ENCODE data around the gene SYP.
"Not testable (repeated sequence)": the region's sequence is repeated elsewhere in the genome, so short reads cannot be mapped to it uniquely, and the experiment has no call there.

Gene SYP

DNA sequence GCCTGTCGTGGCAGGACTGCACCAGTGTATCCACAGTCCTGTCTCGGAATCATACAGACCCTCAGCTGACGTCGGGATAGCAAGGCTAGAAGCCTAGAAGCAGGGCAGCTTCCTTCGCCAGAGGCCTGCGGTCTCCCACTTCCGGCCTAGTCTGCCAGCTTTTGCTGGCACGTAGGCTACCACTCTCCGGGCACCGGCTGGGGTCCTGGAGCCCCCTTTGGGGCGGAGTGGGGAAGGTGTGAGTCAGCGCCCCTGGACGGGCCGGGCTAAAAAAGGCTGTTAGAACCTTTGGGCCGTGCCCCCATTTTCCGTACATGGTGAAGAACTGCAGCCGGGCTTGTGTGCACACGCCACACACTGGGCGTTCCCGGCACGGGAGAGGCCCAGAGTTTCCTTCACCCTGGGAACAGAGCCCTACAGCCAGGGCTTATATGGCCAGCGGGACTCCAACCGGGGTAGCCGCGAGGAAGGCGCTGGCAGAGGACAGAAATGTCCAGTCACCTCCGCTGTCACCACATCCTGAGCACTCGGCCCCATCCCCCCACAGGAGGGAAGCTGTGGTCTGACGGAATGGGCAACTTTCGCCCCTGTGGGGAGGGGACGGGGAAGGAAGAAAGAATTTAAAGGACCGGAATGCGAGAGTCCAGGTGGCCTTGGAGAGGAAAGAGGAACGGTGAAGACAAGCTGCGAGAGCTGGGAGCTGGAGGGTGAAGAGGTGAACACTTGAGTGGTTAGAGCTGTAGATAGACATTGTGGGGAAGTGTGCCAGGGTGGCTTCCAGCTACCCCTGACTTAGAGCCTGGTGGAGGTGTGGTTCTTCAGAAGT is 32.9 kb downstream of the SYP start:
- peak; percentile 70 for DNase-seq (ENCODE audit: low read depth, low spot score)

DNA sequence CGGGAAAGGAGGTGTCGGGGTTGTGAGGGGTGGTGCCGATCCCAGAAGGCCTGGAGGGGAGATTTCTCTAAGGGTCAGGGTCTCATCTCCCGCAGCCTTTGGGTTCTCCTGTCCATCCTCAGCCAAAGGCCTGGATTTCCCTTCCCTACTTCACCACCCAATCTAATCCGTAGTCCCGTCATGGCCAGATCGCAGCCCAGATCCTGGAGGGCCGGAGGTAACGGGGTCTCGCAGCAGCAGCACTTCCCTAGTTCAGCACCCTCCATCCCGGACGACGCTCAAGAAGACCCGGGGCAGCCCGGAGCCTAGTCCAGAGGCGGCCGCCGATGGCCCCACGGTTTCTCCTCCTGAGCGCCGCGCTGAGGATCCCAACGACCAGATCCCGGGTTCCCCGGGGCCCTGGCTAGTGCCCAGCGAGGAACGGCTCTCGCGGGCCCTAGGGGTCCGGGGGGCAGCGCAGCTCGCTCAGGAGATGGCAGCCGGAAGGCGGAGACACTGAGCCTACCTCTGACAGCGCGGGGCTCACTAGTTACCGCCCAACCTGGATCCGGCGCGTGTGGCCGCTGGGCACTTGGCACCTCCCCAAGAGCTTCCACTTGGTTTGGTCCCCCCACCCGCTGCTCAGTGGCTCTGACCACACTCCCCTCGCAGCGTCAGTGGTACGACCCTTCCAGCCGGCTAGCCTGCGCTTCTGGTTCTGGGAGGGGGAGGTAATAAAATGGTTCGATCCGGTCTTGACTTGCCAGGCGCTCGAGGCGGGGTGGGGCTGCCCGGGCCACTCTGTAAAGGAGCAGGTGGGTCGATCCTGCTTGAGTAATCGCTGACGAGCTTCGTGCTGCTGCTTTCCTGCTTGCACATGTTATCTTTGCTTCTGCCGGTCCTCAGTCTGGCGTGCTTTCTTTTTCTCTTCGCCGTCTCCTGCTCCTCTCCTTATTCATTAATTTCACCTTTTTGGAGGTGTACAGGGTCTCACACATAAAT is 33.8 kb downstream of the SYP start:
- DNase-seq (ENCODE audit: low read depth, low spot score), result peak; percentile 98

DNA sequence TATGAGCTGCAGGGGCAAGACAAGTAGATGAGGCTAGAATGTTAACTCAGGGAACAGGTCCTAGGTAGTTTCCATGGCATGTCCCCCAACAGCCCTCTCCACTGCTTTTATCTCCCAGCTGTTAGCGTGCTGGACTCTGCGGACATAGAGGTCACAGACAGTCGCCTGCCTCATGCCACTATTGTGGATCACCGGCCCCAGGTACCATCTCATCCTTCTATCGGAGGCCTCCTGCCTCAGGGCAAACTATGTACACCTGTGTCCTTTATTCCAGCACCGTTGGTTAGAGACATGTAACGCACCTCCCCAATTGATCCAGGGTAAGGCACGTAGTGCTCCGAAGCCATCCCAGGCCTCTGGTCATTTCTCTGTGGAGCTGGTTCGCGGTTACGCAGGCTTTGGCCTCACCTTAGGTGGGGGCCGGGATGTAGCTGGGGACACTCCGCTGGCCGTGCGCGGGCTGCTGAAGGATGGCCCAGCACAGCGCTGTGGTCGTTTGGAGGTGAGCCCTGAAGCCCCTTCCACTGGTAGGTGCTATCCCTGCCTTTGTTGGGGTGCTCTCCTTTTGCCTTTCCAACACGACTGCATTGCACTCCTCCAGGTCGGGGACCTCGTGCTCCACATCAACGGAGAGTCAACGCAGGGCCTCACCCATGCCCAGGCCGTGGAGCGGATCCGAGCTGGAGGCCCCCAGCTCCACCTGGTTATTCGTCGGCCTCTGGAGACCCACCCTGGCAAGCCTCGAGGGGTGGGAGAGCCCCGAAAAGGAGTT is 35.2 kb downstream of the SYP start:
- no peak for DNase-seq (ENCODE audit: low read depth, low spot score)

DNA sequence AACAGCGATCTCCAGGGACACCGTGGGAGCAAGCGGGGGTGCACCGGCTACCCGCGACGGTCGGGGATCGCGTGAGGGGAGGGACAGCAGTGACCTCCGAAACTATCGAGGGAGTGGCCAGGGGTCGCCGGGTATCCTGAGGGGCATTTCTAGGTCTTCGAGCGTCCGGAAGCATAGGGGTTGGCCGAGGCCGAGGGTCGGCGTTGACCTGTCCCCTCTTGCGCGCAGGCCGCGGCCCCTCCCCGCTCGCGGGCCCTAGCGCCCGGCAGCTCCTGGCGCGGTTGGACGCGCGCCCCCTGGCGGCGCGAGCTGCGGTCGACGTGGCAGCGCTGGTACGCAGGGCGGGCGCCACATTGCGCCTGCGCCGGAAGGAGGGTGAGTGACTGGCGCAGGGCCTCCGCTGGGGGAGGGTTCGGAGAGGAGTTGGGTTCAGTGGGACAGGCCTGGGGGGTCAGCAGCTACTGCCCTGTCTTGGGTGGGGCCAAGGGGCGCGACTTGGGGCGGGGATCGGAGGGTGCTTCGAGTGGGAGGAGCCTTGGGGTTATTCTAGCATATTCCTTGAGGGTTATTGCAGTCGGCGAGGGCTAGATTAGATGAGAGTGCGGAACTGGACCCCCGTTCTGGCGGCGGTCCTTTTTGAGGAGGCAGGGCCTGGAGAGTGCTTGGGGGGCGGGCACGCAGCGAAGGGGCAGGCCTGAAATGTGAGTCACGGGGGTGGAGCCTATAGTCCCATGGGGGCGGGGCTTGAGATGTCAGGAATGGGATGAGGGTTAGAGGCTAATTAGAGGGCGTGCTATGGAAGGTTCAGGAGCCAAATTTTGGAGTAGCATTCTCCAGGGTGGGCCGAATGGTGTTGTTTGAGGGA is 36.2 kb downstream of the SYP start:
- peak; percentile 97 for DNase-seq (ENCODE audit: low read depth, low spot score)

DNA sequence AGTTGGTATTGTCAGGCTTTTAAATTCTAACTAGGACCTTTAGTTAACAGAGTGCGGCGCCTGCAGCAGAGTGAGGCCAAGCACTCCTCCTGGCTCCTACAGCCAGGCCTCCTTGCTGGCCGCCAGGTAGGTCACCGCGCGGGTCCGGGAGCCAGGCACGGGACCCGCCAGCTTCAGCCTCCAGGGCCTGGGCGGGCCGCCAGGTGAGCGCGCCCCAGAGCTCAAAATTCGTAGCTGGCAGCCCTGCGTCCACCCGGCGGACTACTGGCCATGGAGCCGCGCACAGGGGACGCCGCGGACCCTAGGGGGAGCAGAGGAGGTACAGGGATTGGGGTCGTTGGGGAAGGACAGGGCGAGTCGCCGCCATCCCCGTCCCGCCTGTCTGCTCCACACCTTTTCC is 37.4 kb downstream of the SYP start, which contains the start of gene MAGIX:
Gene MAGIX, plus strand, starts transcription at position 139 of the 400 bp plus-strand sequence. Its CDS starts 132 bp downstream, at position 271.
- peak; percentile 53 for DNase-seq (ENCODE audit: low read depth, low spot score)

DNA sequence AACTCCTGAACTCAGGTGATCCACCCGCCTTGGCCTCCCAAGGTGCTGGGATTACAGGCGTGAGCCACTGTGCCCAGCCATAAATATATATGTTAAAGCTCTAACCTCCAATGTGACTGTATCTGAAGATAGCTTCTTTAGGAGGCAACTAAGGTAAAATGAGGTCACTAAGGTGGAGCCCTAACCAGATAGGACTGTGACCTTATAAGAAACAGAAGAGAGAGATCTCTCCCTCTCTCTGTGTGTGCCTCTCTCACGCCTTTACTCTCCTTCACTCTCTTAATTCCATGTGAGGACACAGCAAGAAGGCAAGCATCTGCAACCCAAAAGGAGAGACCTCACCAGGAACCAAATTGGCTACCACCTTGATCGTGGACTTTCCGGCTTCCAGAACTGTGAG is 38.4 kb downstream of the SYP start:
- DNase-seq (ENCODE audit: low read depth, low spot score), result no peak

DNA sequence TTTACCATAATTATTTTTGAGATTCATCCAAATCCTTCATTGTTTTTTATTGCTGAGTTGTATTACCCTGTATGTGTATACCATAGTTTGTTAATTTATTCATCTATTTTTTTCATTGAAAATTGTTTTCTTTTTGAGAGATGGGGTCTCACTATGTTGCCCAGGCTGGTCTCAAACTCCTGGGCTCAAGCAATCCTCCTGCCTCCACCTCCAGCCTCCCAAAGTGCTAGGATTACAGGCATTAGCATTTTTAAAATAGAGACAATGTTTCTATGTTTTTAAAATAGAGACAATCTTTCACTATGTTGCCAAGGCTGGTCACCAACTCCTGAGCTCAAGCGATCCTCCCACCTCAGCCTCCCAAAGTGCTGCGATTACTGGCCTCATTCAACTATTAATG is 39.1 kb downstream of the SYP start:
- no peak for DNase-seq (ENCODE audit: low read depth, low spot score)

DNA sequence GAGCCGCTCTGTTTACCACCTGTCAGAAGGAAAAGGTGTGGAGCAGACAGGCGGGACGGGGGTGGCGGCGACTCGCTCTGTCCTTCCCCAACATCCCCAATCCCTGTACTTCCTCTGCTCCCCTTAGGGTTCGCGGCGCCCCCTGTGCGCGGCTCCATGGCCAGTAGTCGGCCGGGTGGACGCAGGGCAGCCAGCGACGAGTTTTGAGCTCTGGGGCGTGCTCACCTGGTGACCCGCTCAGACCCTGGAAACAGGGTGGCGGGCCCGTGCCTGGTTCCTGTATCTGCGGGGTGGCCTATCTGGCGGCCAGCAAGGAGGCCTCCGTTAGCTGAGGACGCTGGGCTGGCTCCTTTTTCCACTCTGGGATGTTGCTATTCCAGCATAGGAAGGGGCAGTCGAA is 42.8 kb downstream of the SYP start:
- no peak for DNase-seq (ENCODE audit: low read depth, low spot score)

DNA sequence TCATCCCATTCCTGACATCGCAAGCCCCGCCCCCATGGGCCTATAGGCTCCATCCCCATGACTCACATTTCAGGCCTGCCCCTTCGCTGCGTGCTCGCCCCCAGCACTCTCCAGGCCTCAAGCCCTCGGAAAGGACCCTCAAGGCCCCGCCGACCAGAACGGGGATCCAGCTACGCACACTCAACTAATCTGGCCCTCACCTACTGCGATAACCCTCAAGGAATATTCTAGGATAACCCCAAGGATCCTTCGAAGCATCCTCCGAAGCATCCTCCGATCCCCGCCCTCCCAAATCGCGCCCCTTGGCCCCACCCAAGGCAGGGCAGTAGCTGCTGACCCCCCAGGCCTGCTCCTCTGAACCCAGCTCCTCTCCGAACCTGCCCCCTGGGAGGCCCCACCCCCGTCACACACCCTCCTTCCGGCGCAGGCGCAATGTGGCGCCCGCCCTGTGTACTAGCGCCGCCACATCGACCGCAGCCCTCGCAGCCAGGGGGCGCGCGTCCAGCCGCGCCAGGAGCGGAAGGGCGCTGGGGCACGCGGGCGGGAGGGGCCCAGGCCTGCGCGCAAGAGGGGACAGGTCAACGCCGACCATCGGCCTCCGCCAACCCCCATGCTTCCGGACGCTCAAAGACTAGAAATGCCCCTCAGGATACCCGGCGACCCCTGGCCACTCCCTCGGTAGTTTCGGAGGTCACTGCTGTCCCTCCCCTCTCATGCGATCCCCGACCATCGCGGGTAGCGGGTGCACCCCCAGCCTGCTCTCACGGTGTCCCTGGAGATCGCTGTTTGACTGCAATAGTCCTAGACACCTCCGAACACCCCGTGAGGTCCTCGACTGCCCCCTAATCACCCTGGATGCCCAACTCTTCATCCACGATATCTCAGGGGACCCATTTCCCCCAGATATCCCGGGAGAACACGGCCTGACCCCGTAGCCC is 43.8 kb downstream of the SYP start:
- DNase-seq (ENCODE audit: low read depth, low spot score), result peak; percentile 95

DNA sequence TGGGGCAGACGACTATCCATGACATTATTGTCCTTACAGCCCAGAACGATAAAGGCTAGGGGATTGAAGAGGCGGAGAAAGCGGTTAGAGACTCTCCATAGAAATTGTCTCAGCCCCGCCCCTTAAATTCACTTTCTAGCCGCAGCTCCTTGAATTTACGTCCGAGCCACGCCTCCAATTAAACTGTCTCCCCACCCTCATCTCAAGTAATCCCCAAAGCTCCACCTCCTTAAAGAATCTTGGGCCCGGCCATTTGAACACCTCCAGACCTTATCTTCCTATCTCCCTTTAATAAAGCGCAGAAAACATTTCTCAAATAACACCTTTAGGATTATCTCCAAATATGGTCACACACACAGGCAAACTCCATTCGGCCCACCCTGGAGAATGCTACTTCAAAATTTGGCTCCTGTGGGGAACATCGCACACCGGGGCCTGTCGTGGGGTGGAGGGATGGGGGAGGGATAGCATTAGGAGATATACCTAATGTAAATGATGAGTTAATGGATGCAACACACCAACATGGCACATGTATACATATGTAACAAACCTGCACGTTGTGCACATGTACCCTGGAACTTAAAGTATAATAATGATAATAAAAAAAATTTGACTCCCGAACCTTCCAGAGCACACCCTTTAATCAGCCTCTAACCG is 44.6 kb downstream of the SYP start:
- DNase-seq (ENCODE audit: low read depth, low spot score), result peak; percentile 90

DNA sequence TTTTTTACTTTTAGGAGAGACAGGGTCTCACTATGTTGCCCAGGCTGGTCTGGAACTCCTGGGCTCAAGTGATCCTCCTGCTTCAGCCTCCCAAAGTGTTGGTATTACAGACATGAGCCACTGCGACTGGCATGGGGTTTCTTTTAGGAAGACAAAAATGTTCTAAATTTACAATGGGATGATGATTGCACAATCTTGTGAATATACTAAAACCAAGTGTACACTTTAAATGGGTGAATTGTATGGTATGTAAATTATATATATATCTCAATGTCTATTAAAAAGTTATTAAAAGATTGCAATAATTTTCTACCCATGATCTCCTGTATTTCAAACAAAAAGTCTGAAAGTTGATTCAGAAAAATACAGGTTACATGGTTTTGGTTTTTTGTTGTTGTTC is 46.5 kb downstream of the SYP start:
- DNase-seq (ENCODE audit: low read depth, low spot score), result no peak

DNA sequence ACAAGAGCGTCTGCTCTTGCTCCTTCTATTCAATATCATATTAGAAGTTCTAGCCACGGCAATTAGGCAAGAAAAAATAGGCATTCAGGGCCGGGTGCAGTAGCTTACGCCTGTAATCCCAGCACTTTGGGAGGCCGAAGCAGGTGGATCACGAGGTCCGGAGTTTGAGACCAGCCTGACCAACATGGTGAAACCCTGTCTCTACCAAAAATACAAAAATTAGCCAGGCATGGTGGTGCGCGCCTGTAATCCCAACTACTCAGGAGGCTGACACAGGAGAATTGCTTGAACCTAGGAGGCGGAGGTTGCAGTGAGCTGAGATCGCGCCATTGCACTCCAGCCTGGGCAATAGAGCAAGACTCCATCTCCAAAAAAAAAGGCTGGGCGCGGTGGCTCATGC is 50.7 kb downstream of the SYP start:
- DNase-seq (ENCODE audit: low read depth, low spot score), result not testable (repeated sequence)

DNA sequence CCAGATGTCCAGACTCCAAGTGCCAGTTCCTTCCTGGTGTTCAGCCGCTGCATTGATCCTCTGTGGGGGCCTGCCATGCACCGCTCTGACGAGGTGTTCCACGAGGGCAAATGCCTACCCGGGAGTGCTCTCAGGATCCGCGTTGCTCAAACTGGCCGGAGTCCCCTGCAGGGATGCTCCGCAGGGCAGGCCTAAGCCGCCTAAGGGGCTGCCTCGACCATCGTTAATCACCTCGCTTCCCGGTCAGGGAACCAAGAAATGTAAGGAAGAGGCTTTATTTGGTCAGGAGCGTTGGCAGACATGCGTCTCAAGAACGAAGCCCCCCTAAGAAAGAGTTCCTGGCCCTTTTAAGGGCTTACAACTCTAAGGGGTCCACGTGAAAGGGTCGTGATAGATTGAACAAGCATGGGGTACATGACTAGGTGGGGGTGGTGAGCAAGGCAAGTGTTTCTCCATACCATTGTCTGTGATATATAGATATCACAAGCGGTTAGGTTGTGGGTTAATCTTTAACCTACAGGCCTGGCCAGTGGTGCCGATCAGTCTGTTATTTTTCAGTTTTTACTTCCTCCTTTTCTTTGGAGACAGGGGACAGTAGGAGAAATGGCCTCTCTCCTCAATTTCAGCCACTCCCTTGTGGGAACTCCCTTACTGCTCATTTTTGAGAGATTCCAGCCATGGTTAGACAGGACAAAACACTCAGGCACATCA is 51.4 kb downstream of the SYP start:
- not testable (repeated sequence) for DNase-seq (ENCODE audit: low read depth, low spot score)

DNA sequence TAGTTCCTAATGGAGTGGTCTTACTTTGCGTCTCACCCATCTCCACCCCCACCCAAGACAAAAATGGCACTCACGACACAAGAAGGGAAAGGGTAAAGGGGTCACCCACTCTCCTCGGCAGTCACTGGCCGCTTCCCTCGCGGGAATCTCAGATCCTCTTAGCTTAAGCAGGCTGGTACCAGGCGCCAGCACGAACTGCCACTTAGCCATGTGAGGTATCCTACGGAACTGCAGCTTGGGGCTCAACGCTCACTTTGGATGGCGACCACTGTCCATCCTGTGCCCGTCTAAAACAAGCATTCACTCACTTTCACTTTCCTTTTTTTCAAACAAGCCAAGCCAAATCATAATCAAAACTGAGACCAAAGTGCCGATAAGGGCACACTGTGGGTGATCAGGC is 52.1 kb downstream of the SYP start:
- no peak for DNase-seq (ENCODE audit: low read depth, low spot score)

DNA sequence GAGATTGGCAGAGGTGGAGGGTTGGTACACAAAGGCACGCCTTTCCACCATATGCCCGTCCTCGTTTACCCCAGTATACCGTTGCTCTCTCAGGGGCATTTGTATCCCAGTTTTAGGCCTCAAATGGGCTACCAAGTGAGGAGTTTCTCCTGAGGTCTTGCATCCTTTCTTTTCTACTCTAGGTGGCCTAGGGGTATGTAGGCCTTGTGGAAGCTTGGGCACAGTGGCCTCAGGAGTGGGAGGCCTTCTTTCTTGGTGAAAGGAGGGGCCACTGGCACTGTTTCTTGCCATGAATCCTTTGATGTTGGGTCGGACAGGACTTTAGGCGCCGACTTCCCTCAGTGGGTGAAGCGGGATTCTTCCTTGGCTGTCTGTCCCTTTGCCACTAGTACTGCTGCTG is 52.7 kb downstream of the SYP start:
- DNase-seq (ENCODE audit: low read depth, low spot score), result no peak

DNA sequence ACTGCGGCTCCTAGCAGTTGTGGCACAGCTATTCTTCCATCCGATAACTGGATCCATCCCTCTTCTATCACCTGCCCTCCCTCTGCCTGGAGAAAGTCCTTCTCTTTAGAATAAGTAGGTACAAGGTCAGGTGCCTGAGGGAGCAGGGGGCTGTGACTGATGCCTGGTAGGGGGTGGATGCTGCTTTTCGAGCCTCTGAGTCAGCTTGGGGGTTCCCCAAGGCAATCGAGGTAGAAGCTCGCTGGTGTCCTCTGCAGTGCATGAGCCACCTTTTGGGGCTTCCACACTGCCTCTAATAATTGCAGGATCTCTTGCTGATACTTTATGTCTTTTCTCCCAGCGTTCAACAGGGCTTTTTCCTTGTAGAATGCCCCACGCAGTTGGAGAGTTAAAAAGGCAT is 56.8 kb downstream of the SYP start:
- DNase-seq (ENCODE audit: low read depth, low spot score), result peak; percentile 13

DNA sequence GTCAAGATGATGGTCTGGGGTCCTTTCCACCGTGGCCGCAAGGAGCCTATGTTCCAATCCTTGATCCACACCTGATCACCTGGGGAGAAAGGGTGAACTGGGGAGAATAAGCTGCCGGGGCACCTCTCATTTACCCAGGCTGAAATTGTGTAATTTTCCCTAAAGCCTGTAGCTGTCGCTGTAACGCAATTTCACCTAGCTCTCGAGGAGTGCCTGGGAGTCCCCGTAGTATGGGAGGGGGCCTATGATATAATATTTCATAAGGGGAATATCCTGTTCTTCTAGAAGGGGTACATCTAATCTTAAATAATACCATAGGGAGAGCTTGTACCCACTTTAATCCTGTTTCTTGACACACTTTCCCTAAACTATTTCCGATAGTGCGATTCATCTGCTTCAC is 57.7 kb downstream of the SYP start:
- not testable (repeated sequence) for DNase-seq (ENCODE audit: low read depth, low spot score)

DNA sequence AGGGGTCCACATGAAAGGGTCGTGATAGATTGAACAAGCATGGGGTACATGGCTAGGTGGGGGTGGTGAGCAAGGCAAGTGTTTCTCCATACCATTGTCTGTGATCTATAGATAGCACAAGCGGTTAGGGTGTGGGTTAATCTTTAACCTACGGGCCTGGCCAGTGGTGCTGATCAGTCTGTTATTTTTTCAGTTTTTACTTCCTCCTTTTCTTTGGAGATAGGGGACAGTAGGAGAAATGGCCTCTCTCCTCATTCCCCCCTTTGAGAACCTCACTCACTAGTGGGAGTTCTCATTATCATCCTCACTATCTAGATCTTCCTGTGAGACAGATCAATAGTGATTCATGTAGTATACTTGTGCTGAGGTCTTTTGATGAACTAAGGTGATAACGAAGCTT is 60.3 kb downstream of the SYP start:
- DNase-seq (ENCODE audit: low read depth, low spot score), result no peak
